Activated CD4-positive, CD25-positive, alpha-beta regulatory T cell treated with anti-CD3 and anti-CD28 coated beads, Interleukin-2, amount 50 U/mL, for 24 hours (primary cell): Measurements from ENCODE around the gene ZNF512B.
"Not testable (repeated sequence)": the region's sequence is repeated elsewhere in the genome, so short reads cannot be mapped to it uniquely, and the experiment has no call there.

Experiments
- ATAC-seq, 2 donors: fragments of 150-1000 bp; cut with Tn5 transposase; one replicate each; pipeline ENCODE4 v1.10.0; 2021; ENCODE audit warnings: mild to moderate bottlenecking in 1 of 2, moderate library complexity in 1 of 2

The ZNF512B gene

GRCh38 chr20:63977739-63978276 lies 8.1 kb upstream of the ZNF512B start:
- peak; percentile 58 to 61 for ATAC-seq

- no peak for ATAC-seq
Observed at GRCh38 chr20:63976980-63977738, 7.4 kb upstream of the ZNF512B start.

DNA sequence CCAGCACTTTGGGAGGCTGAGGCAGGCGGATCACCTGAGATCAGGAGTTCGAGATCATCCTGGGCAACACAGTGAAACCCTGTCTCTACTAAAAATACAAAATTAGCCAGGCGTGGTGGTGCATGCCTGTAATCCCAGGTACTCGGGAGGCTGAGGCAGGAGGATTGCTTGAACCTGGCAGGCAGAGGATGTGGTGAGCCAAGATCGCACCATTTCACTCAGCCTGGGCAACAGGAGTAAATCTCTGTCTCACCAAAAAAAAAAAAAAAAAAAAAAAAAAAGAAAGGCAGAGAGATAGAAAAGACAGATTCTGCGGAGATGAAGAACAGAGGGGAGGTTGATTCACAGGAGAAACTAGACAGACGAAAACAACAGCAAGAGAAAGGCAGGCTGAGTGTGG lies 6.8 kb upstream of the ZNF512B start:
- not testable (repeated sequence) for ATAC-seq

DNA sequence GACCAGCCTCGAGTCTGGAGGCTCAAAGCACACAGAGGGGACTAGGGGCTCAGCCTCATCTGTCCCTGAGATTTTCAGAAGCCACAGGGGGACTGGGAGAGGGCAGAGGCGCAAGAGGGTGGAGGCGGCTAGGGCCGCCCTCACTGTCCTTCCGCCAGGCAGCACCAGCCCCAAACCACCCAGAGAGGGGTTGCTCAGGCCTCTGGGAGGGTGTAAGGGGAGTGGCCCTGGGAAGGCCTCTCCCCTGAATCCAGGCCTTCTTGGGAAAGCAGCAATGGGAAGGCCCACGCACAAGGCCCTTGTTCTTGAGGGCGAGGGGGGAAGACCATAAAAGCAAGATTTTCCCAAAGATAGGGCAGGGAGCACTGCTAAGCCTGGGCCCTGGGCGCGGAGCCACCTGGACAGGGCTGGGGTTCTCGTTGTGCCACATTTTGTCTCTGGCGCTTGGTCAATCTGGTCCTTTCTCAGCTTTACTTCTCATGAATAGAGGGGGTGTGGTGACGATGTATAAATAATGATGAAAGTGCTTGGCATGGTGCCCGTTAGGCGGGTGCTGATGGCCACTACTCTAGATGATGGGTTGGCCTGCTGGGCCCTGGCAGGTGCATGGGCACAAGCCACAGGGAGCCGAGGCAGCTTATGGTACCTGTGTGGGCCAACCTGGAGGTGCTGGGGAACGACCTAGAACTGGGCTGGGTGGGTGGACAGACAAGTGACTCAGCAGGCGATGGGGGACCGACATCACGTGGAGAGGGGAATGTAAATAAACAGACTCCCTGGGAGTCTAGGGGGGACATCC lies 4.9 kb upstream of the ZNF512B start:
- ATAC-seq, result no peak

GRCh38 chr20:63973636-63974401 lies 4.1 kb upstream of the ZNF512B start:
- ATAC-seq, result peak; percentile 33 to 48

- no peak for ATAC-seq
Observed at GRCh38 chr20:63973160-63973479, 3.4 kb upstream of the ZNF512B start.

DNA sequence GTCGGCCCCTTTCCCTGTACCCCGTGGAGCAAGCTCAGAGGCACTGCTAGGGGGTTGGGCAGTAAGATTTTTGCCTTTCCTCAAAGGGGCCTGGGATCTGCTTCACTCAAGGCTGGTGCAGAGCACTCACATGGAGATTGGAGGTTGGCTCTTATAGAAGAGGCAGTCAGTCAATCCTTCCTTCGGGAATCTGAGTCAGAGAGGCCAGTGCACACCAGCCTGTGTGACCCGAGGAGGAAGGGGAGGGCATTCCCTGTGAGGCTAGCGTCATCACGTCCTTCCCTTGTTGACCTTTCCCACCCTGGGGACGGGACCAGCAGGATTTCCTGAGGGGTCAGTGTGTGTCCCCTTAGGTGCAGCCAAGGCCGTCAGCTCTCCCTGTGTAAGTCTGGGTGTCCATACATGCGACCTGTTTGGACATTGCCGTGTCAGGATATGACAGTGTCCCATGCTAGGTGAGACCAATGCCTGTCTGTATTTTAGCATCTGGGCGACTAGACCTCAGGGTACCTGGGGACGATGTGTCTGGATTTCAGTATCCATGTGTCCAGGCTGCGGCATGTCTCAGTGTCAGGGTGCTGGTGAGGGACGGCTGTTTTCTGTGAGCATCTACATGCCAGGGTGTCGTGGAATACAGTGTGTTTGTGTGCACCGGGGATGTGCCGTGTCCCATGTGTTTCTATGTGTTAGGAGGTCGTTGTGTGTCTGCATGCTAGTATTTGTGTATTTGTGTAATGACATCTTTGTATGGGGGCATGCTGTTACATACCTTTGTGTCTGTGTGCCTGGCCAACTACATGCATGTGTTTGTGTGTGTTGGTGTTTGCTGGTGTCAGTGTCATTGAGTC lies 2.8 kb upstream of the ZNF512B start:
- no peak for ATAC-seq

DNA sequence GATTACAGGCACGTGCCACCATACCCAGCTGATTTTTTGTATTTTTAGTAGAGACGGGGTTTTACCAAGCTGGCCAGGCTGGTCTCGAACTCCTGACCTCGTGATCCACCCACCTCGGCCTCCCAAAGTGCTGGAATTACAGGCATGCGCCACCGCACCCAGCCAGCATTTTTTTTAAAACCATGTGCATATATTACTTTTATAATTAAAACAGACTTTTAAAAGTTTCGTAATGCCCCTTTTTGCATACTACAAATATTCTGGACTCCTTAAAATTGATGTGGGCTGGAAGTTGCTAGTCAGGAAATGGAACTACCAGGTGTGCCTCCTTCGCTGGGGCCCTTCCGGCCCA lies 2.2 kb upstream of the ZNF512B start:
- ATAC-seq, result not testable (repeated sequence)

GRCh38 chr20:63970714-63971431 lies 1.1 kb upstream of the ZNF512B start:
- no peak for ATAC-seq

- peak; percentile 29 to 34 for ATAC-seq
Observed at GRCh38 chr20:63968928-63969760, 586 bp downstream of the ZNF512B start.

GRCh38 chr20:63968136-63968927 lies 1.4 kb downstream of the ZNF512B start:
- ATAC-seq, result no peak

DNA sequence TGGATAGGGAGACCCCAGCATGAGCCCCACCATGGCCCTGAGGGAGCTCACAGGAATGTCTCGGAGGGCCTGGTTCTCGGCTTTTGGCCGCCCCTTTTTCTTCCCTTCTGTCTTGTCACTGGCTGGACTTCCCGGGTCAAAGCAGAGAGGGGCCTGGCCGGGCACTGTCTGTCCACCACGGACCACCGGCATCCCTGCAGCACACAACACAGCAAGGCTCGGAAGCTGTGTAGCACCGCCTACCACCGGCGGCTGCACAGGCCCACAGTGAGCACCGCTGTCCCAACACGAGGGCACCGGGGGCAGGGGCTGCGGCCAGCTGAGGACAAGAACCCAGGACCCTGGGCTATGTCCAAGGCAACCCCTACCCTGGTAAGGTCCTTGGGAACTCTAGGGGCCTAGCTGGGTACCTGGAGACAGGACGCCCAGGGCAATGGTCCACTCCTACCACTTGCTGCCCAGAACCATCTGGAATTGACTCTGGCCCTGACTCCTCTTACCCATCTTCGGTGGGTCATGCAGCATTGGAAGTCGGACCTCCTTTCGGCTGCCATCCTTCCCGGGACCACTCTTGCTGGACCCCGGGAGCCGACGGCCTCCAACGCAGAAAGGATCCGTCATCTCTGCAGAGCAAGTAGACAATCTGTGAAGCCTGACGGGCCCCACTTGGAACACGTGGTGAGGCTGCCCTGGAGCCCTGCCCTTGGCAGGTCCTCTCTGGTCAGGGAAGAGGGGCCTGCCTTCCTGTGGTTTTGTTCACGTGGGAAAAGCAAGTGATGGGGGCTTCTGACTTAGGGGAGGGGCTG lies 2.2 kb downstream of the ZNF512B start:
- no peak for ATAC-seq

DNA sequence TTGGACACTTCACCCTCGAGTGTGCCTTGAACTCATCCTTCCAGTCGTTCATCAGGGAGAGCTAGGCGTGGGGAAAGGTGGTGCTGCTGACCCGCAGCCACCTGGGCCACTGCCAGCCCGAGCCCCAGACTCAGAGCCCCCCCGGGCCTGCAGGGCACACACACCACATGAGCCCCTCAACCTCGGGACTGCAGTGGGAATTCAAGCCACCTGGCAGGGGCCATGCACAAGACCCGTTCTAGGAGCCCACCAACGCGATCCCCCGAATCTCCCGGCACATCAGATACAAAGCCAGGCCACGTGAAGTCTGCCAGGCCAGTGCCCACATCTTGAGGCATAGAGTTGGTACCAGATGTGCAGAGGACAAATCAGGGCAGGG lies 2.8 kb downstream of the ZNF512B start:
- ATAC-seq, result no peak

DNA sequence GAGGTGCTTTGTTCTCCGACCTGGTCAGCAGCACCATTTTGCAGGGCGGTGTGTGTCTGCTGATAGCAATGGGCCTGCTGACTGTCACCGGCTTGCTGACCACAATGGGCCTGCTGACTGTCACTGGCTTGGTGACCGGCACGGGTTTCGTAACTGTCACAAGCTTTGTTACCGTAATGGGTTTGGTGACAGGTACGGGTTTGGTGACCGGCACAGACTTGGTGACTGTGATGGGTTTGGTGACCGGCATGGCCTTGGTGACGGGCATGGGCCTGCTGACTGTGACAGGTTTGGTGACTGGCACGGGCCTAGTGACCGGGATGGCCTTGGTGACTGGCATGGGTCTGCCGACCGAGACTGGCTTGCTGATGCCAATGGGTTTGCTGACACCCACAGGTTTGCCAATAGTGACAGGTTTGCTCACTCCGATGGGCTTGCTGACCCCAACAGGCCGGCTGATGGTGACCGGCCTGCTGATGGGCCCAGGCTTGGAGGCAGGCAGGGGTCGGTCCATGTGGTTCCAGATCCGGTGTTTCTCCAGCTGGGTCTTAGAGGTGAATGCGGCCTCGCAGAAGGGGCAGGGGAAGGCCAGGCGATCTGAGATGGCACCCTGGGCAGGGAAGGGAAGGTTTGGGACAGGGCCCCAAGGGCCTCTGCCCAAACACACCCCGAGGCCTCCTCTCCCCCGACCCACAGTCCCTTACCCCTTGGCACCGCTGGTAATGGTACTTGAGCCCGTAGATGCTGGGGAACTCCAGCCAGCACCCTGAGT lies 3.4 kb downstream of the ZNF512B start:
- ATAC-seq, result no peak

- no peak for ATAC-seq
Observed at GRCh38 chr20:63964412-63964811, 5.3 kb downstream of the ZNF512B start.

DNA sequence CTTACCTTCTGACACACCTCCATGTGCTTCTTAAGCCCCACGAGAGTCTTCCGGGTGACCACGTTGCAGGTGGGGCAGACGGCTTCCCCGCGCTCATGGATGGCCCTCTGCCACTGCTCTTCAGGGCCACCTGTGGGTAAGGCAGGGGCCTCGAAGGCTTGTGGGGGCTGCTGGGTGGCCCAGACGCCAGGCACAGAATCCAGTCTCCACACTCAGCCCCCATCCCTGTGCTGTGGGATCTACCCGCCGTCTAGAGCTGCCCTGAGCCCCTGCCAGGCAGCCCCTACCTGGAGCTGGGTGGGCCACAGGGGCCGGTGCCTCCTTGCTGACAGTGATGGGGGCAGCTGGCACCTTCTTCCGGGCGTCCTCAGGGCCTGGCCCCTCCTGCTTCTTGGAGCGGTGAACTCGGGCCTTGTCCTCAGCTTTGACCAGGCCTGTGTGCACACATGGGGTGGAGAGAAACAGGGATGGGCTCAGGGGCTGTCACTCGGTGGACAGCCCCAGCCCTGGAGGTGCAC lies 5.9 kb downstream of the ZNF512B start:
- no peak for ATAC-seq

GRCh38 chr20:63963348-63963741 lies 6.4 kb downstream of the ZNF512B start:
- ATAC-seq, result no peak
